Mesenchymal stem cell (in vitro differentiated cells and primary cell): ENCODE measurements around the gene CAPN9.
"Not testable (repeated sequence)": the region's sequence is repeated elsewhere in the genome, so short reads cannot be mapped to it uniquely, and the experiment has no call there.

ENCODE experiments used
- DNase-seq: peaks from one replicate; pipeline ENCODE4 v3.0.0-alpha.2; 2013
- H2AFZ ChIP-seq: one replicate; pipeline ENCODE4 v1.6.1; 2013; ENCODE audit warnings: low read depth, mild to moderate bottlenecking, control low read depth, inconsistent platforms, low read length, moderate library complexity
- H2AK5ac ChIP-seq: 2 replicates; pipeline ENCODE4 v1.6.1; 2013; ENCODE audit warnings: low read length, moderate library complexity, mild to moderate bottlenecking, inconsistent platforms; ENCODE audit not compliant: severe bottlenecking
- H2BK120ac ChIP-seq: one replicate; pipeline ENCODE4 v1.6.1; 2013; ENCODE audit warnings: low read depth, mild to moderate bottlenecking, inconsistent platforms, low read length, moderate library complexity
- H2BK12ac ChIP-seq, 2 experiments: one replicate each; pipeline ENCODE4 v1.6.1; 2013; ENCODE audit warnings: inconsistent platforms in 2 of 2, low read length in 2 of 2, mild to moderate bottlenecking in 2 of 2, moderate library complexity in 2 of 2, control low read depth in 1 of 2
- H2BK15ac ChIP-seq: one replicate; pipeline ENCODE4 v1.6.1; 2013; ENCODE audit warnings: mild to moderate bottlenecking, low read depth, inconsistent platforms; ENCODE audit not compliant: poor library complexity, severe bottlenecking
- H2BK5ac ChIP-seq: 2 replicates; pipeline ENCODE4 v1.6.1; 2013; ENCODE audit warnings: low read depth, mild to moderate bottlenecking, low read length, control low read depth, inconsistent platforms; ENCODE audit not compliant: poor library complexity, severe bottlenecking
- H3K14ac ChIP-seq, 2 experiments: one replicate each; pipeline ENCODE4 v1.6.1; 2013; ENCODE audit warnings: inconsistent platforms in 2 of 2, low read length in 2 of 2, control low read depth in 1 of 2, mild to moderate bottlenecking in 1 of 2, moderate library complexity in 1 of 2
- H3K18ac ChIP-seq, 2 experiments: one replicate each; pipeline ENCODE4 v1.6.1; 2013; ENCODE audit warnings: inconsistent platforms in 2 of 2, low read length in 2 of 2, control low read depth in 1 of 2, low read depth in 1 of 2, mild to moderate bottlenecking in 1 of 2
- H3K23ac ChIP-seq, 2 experiments: one replicate each; pipeline ENCODE4 v1.6.1; 2013; ENCODE audit warnings: inconsistent platforms in 2 of 2, low read length in 2 of 2, mild to moderate bottlenecking in 2 of 2, moderate library complexity in 2 of 2, control low read depth in 1 of 2
- H3K27ac ChIP-seq: 2 replicates; pipeline ENCODE4 v1.5.1; 2013; ENCODE audit warnings: mild to moderate bottlenecking, moderate library complexity, low read length, control low read depth, inconsistent platforms; ENCODE audit not compliant: poor library complexity, severe bottlenecking
- H3K27me3 ChIP-seq, 2 experiments: 2 replicates each; pipeline versions ENCODE4 v1.6.1 to v1.7.0; 2013; ENCODE audit warnings: low read length in 2 of 2, mild to moderate bottlenecking in 2 of 2, moderate library complexity in 2 of 2, control low read depth in 1 of 2, inconsistent platforms in 1 of 2; ENCODE audit not compliant: control insufficient read depth in 1 of 2, insufficient read depth in 1 of 2
- H3K36me3 ChIP-seq, 2 experiments: 2 replicates each; pipeline versions ENCODE4 v1.6.1 to v1.7.0; 2013; ENCODE audit warnings: low read length in 2 of 2, control low read depth in 1 of 2, inconsistent platforms in 1 of 2, low read depth in 1 of 2, mild to moderate bottlenecking in 1 of 2; ENCODE audit not compliant: insufficient read depth in 2 of 2, control insufficient read depth in 1 of 2
- H3K4ac ChIP-seq, 2 experiments: one replicate each; pipeline ENCODE4 v1.6.1; 2013; ENCODE audit warnings: inconsistent platforms in 2 of 2, low read length in 2 of 2, mild to moderate bottlenecking in 2 of 2, moderate library complexity in 2 of 2, control low read depth in 1 of 2, low read depth in 1 of 2
- H3K4me1 ChIP-seq: 2 replicates; pipeline ENCODE4 v1.6.1; 2013; ENCODE audit warnings: low read depth, low read length, control low read depth; ENCODE audit not compliant: control insufficient read depth, insufficient read depth
- H3K4me2 ChIP-seq: 2 replicates; pipeline ENCODE4 v1.6.1; 2013; ENCODE audit warnings: low read length, mild to moderate bottlenecking, inconsistent platforms; ENCODE audit not compliant: poor library complexity, severe bottlenecking
- H3K4me3 ChIP-seq, 2 experiments: 2 replicates each; pipeline versions ENCODE4 v1.5.1 to v1.7.0; 2013; ENCODE audit warnings: low read length in 2 of 2, mild to moderate bottlenecking in 2 of 2, control low read depth in 1 of 2, low read depth in 1 of 2; ENCODE audit not compliant: insufficient read depth in 1 of 2
- H3K79me1 ChIP-seq: replicated peaks from 2 replicates; pipeline ENCODE4 v1.6.1; 2013; ENCODE audit warnings: mild to moderate bottlenecking, control low read depth, low read length, inconsistent platforms; ENCODE audit not compliant: poor library complexity, severe bottlenecking
- H3K9ac ChIP-seq: 2 replicates; pipeline ENCODE4 v1.7.0; 2013; ENCODE audit warnings: mild to moderate bottlenecking, low read length, moderate library complexity
- H3K9me3 ChIP-seq: 2 replicates; pipeline ENCODE4 v1.7.0; 2013; ENCODE audit warnings: mild to moderate bottlenecking, low read length; ENCODE audit not compliant: control insufficient read depth
- H4K8ac ChIP-seq: one replicate; pipeline ENCODE4 v1.6.1; 2013; ENCODE audit warnings: inconsistent platforms, mild to moderate bottlenecking, low read length, moderate library complexity
- H4K91ac ChIP-seq: one replicate; pipeline ENCODE4 v1.6.1; 2013; ENCODE audit warnings: mild to moderate bottlenecking, low read length, inconsistent platforms
- WGBS: methylation state at CpG from one replicate; pipeline ENCODE4 v1.1.7; 2013; ENCODE audit warnings: mixed read lengths; 5-methylcytosine and 5-hydroxymethylcytosine counted together

The CAPN9 gene

DNA sequence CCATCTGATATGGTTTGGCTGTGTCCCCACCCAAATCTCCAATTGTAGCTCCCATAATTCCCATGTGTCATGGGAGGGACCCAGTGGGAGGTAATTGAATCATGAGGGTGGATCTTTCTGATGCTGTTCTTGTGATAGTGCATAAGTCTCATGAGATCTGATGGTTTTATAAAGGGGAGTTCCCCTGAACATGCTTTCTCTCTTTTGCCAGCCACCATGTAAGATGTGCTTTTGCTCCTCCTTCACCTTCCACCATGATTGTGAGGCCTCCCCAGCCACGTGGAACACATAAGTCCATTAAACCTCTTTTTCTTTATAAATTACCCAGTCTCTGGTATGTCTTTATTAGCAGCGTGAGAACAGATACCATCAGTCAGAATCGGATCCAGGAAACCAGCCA is 30.7 kb upstream of the CAPN9 start:
- H2AFZ ChIP-seq, H2BK15ac ChIP-seq, H3K27me3 ChIP-seq, H3K23ac ChIP-seq, H4K8ac ChIP-seq, H3K4me2 ChIP-seq, H2AK5ac ChIP-seq, H3K27ac ChIP-seq, H2BK120ac ChIP-seq, H4K91ac ChIP-seq, H3K9me3 ChIP-seq, H3K9ac ChIP-seq, H3K4ac ChIP-seq, H3K4me3 ChIP-seq, H3K36me3 ChIP-seq, H3K18ac ChIP-seq, H3K79me1 ChIP-seq, H2BK12ac ChIP-seq, H2BK5ac ChIP-seq, DNase-seq, H3K14ac ChIP-seq: not testable (repeated sequence)
- WGBS = 68% methylated on average over 3 of the region's 3 CpGs
- H3K4me1 ChIP-seq = peaks cover 11% of the 10 kb centered on the region

DNA sequence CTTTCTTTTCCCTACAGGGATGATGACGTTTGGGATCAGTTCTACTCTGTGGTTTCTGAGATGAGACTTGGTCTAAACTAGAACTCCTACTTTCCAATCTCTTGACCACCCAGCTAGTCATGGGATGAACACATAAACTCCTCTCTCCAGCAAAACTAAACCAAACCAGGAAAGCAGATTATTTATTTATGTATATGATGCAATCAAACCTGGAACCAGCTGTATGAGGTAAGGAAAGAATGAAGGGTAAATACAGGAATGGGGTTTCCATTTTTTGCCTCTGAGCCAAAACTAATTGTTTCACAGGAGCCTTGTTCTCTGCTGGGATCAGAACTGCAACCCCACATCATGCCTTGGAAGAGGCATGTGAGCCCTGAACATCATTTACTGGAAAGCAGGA is 29.9 kb upstream of the CAPN9 start:
- Histone ChIP-seq H2AK5ac (no peak overlapping the region), H2BK120ac (no peak overlapping the region), H3K14ac (no peak overlapping the region), H3K27ac (no peak overlapping the region), H2BK12ac (no peak overlapping the region), H2AFZ (no peak overlapping the region), H3K18ac (no peak overlapping the region), H3K4me3 (no peak overlapping the region), H3K79me1 (no peaks in the 10 kb centered on the region), H3K9ac (no peak overlapping the region), H2BK15ac (no peak overlapping the region), H4K8ac (no peak overlapping the region), H3K23ac (no peak overlapping the region), H3K27me3 (peaks cover 7 to 10% of the 10 kb centered on the region in 2 experiments), H4K91ac (no peak overlapping the region), H3K4me2 (no peak overlapping the region), H3K4ac (no peak overlapping the region), H3K4me1 (peaks cover 11% of the 10 kb centered on the region), H3K9me3 (peaks cover 9% of the 10 kb centered on the region), H2BK5ac (no peak overlapping the region), H3K36me3 (no peaks in the 10 kb centered on the region)
- peak; percentile 84 for DNase-seq
- WGBS = 44% methylated on average over 1 of the region's 1 CpG

DNA sequence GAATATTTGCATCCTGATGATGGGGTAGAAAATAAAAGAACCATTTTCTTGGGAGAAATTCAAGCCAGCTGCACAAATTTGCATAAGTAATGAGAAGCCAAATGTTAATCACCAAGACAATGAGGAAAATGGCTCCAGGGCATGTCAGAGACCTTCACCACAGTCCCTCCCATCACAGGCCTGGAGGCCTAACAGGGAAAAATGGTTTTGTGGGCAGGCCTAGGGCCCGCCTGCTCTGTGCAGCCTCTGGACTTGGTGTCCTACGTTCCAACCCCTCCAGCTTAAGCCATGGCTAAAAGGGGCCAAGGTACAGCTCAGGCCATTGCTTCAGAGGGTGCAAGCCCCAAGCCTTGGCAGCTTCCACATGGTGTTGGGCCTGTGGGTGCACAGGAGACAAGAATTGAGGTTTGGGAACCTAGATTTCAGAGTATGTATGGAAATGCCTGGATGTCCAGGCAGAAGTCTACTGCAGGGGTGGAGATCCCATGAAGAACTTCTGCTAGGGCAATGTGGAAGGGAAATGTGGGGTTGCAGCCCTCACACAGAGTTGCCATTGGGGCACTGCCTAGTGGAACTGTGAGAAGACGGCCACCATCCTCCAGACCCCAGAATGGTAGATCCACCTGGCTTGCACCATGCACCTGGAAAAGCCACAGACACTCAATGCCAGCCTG is 25.2 kb upstream of the CAPN9 start:
- 67% methylated on average over 3 of the region's 3 CpGs for WGBS
- not testable (repeated sequence) for H3K4me2 ChIP-seq, H2BK120ac ChIP-seq, H3K27me3 ChIP-seq, H4K91ac ChIP-seq, H3K9ac ChIP-seq, H2AFZ ChIP-seq, H3K79me1 ChIP-seq, H2BK15ac ChIP-seq, H2BK12ac ChIP-seq, H3K14ac ChIP-seq, H3K36me3 ChIP-seq, H3K18ac ChIP-seq, H3K4me1 ChIP-seq, DNase-seq, H3K4ac ChIP-seq, H2BK5ac ChIP-seq, H3K27ac ChIP-seq, H3K23ac ChIP-seq, H2AK5ac ChIP-seq, H4K8ac ChIP-seq, H3K4me3 ChIP-seq
- H3K9me3 ChIP-seq = peaks cover 10% of the 10 kb centered on the region

DNA sequence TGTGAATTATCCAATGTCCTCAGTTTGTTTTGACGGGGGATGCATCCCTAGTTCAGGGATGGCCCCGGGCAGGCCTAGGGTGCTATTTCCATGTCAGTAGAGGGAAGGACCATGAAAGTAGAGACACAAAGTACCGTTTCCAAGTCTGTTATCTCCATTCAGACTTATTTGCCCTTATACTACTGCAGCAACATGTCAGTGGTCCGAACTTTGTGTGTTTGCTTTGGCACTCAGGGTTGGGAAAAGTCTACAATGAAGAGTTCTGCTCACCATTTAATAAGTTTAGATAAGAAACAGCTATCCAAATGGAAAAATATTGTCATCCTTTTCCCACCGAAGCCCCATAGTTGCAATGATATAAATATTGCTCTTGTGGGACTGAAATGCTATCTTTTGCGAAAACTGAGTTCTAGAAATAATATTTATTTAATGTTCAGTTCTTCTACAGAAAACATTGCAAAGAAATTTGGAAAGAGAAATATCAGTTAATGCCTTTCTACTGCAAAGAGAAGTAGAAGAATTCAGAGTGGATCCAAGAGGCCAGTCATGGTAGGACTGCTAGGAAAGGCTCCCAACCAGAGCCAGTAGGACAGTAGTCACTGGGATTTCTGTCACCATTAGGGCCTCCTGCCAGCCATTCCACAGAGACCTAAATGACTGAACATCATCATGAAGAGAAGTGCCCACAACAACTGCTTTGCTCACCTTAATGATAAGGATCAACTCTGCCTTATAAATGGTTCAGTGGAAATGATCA is 21.8 kb upstream of the CAPN9 start:
- Histone ChIP-seq H3K36me3 (no peaks in the 10 kb centered on the region), H4K91ac (no peak overlapping the region), H3K23ac (no peak overlapping the region), H2AFZ (no peak overlapping the region), H3K18ac (no peak overlapping the region), H2BK120ac (no peak overlapping the region), H3K79me1 (no peaks in the 10 kb centered on the region), H2AK5ac (no peak overlapping the region), H2BK12ac (no peak overlapping the region), H2BK5ac (no peak overlapping the region), H3K9ac (no peak overlapping the region), H3K14ac (no peak overlapping the region), H3K4me2 (no peak overlapping the region), H4K8ac (no peak overlapping the region), H3K4me3 (no peak overlapping the region), H3K27ac (no peak overlapping the region), H3K27me3 (peaks cover 0 to 7% of the 10 kb centered on the region in 2 experiments), H3K4ac (no peak overlapping the region), H2BK15ac (no peak overlapping the region), H3K4me1 (no peaks in the 10 kb centered on the region), H3K9me3 (peaks cover 10% of the 10 kb centered on the region)
- 86% methylated on average over 2 of the region's 6 CpGs for WGBS
- DNase-seq = no peak
